ENCODE data around the gene PTK6.

DNA sequence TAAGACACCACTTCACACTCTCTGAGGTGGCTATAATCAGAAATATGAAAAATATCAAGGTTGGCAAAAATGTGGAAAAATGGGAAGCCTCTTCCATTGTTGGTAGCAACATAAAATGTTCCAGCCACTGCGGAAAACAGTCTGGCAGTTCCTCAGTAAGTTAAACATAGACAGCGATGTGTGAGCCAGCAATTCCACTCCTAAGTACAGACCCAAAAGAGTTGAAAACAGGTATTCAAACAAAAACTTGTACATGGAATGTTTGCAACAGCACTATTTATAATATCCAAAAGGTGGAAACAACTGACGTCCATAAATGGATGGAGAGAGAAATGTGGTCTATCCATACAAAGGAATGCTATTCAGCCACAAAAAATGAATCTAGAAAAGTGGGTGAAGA lies 24.0 kb downstream of the PTK6 start:
- TF ChIP-seq, protein P1, sequence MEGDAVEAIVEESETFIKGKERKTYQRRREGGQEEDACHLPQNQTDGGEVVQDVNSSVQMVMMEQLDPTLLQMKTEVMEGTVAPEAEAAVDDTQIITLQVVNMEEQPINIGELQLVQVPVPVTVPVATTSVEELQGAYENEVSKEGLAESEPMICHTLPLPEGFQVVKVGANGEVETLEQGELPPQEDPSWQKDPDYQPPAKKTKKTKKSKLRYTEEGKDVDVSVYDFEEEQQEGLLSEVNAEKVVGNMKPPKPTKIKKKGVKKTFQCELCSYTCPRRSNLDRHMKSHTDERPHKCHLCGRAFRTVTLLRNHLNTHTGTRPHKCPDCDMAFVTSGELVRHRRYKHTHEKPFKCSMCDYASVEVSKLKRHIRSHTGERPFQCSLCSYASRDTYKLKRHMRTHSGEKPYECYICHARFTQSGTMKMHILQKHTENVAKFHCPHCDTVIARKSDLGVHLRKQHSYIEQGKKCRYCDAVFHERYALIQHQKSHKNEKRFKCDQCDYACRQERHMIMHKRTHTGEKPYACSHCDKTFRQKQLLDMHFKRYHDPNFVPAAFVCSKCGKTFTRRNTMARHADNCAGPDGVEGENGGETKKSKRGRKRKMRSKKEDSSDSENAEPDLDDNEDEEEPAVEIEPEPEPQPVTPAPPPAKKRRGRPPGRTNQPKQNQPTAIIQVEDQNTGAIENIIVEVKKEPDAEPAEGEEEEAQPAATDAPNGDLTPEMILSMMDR (IDR thresholded peaks at IDR 0.05): no peak
- TF ChIP-seq POLR2A (IDR thresholded peaks at IDR 0.05; ENCODE audit: low read depth) (no peak), POLR2AphosphoS5 (IDR thresholded peaks at IDR 0.05) (no peak)
